Gastrocnemius medialis (tissue), 4 donors: ENCODE results near the gene BACE1.

Experiments used
- POLR2A ChIP-seq, 2 donors: fragments of 450-650 bp; IDR thresholded peaks; one replicate each; pipeline ENCODE4 v1.6.1; 2017; ENCODE audit warnings: antibody characterized with exemption in 2 of 2, mild to moderate bottlenecking in 2 of 2, moderate library complexity in 2 of 2
- TF ChIP-seq, protein P1 (sequence below), 5 experiments: fragments of 450-650 bp in 3 of 5; fragments of 200-600 bp in 2 of 5; sonication (generic) in 2 of 5; IDR thresholded peaks in 4 of 5; conservative IDR thresholded peaks in 1 of 5; 1 replicate in 4 of 5; 2 replicates in 1 of 5; pipeline ENCODE4 v1.5.1; 2016 to 2019; ENCODE audit warnings: antibody characterized with exemption in 5 of 5, mild to moderate bottlenecking in 3 of 5, moderate library complexity in 3 of 5

DNA sequence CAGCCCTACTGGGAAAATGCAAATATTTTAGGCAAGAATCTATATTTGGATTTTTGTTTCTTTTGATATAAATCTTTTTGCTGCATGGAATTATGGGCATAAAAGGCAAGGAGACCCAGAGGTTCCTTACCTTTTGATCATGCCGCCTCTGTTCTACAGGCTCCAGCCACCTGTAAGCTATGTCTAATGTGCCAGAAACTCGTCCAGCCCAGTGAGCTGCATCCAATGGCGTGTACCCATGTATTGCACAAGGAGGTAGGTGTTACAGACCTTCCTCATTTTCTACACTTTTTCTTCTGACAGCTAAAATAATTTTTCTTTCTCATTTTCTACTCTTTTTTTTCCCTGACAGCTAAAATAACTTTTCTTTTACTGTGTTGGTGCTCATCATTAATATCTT lies 33.1 kb downstream of the BACE1 start:
- TF ChIP-seq, protein P1, sequence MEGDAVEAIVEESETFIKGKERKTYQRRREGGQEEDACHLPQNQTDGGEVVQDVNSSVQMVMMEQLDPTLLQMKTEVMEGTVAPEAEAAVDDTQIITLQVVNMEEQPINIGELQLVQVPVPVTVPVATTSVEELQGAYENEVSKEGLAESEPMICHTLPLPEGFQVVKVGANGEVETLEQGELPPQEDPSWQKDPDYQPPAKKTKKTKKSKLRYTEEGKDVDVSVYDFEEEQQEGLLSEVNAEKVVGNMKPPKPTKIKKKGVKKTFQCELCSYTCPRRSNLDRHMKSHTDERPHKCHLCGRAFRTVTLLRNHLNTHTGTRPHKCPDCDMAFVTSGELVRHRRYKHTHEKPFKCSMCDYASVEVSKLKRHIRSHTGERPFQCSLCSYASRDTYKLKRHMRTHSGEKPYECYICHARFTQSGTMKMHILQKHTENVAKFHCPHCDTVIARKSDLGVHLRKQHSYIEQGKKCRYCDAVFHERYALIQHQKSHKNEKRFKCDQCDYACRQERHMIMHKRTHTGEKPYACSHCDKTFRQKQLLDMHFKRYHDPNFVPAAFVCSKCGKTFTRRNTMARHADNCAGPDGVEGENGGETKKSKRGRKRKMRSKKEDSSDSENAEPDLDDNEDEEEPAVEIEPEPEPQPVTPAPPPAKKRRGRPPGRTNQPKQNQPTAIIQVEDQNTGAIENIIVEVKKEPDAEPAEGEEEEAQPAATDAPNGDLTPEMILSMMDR (IDR thresholded peaks at IDR 0.05 in 4 of 5, conservative IDR thresholded peaks at IDR 0.05 in 1 of 5), result no peak
- no peak for TF ChIP-seq POLR2A (IDR thresholded peaks at IDR 0.05)
